ENCODE data around the gene CDKN1A. TPM values are rescaled to one million over a fixed set of nuclear protein-coding genes. Genes with fewer than 3 reads are reported as not detected.

The CDKN1A gene
- total RNA-seq, 1 donor from 2014 or later: 1,168 TPM

DNA sequence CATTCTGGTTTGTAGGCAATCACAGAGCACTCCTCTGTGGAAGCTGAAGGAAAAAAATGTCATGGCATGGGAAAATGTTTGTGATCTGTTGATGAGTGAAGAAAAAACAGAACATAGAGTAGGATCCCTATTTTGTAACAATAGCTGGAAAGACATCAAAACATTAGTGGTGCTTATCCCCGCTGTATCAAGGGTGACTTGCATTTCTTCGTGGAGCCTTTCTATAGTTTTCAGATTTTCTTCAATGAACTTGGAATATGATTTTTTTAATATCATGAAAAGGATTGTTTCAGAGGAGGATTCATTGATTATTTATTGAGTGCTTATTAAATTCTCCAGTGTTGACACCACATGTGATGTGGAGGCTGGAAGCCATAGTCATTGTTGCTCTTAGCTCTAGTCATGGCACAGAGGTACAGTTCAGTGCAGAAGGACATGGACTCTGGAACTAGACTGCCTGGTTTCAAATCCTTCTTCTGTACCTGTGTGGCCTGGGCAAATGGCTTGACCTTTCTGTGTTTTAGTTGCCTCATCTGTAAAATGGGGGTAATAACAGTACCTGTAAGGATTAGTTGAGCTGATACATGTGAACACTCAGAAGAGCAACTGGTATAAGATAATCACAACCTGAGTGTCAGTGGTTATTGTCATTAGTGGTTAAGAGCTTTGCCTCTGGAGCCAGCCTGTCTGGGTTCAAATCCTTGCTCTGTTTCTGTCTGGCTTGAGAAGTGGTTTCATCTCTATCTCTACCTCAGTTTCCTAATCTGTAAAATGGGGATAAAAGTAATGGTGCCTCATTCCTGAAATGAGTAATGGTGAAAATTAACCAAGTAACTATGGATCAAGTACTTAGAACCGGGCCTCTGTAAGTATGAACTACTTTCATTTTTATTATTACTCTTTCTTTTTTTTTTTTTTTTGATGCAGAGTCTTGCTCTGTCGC is 14.7 kb upstream of the CDKN1A start:
- no peak for DNase-seq (ENCODE audit: low read depth)
- no peaks in the 10 kb centered on the region for H3K36me3 ChIP-seq (ENCODE audit: control insufficient read depth, insufficient read depth, low read length)
- H3K4me3 ChIP-seq (ENCODE audit: low read depth, low read length): no peak overlapping the region
- peaks cover 2% of the 10 kb centered on the region for H3K27me3 ChIP-seq (ENCODE audit: control insufficient read depth, insufficient read depth, low read length)
- TF ChIP-seq CTCF (IDR thresholded peaks at IDR 0.05; ENCODE audit: insufficient read depth, low read length, poor library complexity, severe bottlenecking): no peak

DNA sequence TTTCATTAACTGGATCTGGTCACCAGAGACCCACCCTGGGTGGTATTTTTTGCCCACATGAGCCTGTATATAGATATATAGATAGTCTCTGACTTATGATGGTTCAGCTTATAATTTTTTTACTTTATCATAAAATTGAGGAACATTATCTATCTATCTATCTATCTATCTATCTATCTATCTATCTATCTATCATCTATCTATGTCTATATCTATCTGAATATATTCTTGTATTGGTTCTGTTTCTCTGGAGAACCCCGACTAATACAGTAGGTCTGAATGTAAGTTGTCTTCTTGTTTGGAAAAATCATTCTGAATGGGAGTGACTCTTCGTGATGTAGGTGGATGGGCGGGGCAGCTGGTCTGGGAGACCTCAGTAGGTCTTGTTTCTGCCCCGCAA is 13.3 kb upstream of the CDKN1A start:
- no peaks in the 10 kb centered on the region for H3K36me3 ChIP-seq (ENCODE audit: control insufficient read depth, insufficient read depth, low read length)
- DNase-seq (ENCODE audit: low read depth): no peak
- no peak for TF ChIP-seq CTCF (IDR thresholded peaks at IDR 0.05; ENCODE audit: insufficient read depth, low read length, poor library complexity, severe bottlenecking)
- H3K27me3 ChIP-seq (ENCODE audit: control insufficient read depth, insufficient read depth, low read length): peaks cover 2% of the 10 kb centered on the region
- no peak overlapping the region for H3K4me3 ChIP-seq (ENCODE audit: low read depth, low read length)

GRCh38 chr6:36666287-36666686 is 12.2 kb upstream of the CDKN1A start:
- TF ChIP-seq CTCF (IDR thresholded peaks at IDR 0.05; ENCODE audit: insufficient read depth, low read length, poor library complexity, severe bottlenecking): no peak
- H3K36me3 ChIP-seq (ENCODE audit: control insufficient read depth, insufficient read depth, low read length): no peaks in the 10 kb centered on the region
- no peak for DNase-seq (ENCODE audit: low read depth)
- no peak overlapping the region for H3K4me3 ChIP-seq (ENCODE audit: low read depth, low read length)
- H3K27me3 ChIP-seq (ENCODE audit: control insufficient read depth, insufficient read depth, low read length): no peaks in the 10 kb centered on the region

DNA sequence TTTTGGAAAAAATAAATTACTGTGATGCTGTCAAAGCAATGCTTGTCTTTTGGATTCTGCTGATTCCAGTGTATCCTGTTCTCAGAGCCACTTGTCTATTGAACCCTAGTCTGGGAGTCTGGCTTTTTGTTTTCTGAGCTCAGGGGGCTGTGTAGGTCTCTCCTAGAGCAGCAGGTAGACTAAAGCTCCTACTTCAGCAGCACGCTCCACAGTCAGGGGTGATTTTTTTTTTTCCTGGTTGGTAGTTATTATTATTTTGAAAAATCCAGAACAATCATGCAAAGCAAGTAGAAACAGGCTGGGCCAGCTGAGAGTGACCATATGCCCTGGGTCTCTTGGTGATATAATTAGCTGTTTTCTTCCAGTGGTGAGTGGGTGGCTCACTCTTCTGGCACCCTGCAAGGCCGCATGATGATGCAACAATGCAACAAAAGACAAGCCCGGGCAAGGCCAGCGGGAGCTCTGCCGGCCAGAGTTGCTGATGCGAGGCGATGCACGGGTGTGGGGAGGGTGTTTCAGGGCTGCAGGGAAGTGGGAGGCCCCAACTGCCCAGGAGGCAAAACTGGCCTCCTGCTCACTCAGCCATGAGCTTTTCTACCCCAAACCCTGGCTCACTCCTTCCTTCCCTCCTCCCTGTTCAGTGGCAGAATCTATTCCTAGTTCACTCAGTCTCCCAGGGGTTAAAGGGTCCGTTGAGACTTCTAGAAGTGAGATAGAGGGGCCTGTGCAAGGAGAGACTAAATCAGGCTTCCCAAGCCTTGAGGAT is 11.5 kb upstream of the CDKN1A start:
- H3K27me3 ChIP-seq (ENCODE audit: control insufficient read depth, insufficient read depth, low read length): no peaks in the 10 kb centered on the region
- H3K4me3 ChIP-seq (ENCODE audit: low read depth, low read length): no peak overlapping the region
- TF ChIP-seq CTCF (IDR thresholded peaks at IDR 0.05; ENCODE audit: insufficient read depth, low read length, poor library complexity, severe bottlenecking): no peak
- peak; percentile 92 for DNase-seq (ENCODE audit: low read depth)
- no peaks in the 10 kb centered on the region for H3K36me3 ChIP-seq (ENCODE audit: control insufficient read depth, insufficient read depth, low read length)

DNA sequence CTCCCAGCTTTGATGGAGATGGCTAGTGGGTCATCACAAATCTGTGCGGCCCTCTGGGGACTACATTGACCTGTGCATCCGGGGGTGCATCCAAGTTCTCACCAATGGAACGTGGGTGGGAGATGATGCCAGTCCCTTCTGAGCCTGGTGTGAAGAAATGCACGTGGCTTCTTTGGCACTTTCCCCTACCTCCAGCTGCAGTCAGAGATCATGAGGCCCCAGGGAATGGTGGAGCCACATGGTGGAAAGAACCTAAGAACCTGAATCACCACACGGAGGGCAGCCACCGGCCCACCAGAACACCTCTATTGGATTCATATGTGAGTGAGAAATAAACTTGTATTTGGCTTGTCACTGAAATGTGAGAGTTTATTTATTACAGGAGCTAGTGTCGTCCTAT is 9.9 kb upstream of the CDKN1A start:
- TF ChIP-seq CTCF (IDR thresholded peaks at IDR 0.05; ENCODE audit: insufficient read depth, low read length, poor library complexity, severe bottlenecking): no peak
- Histone ChIP-seq H3K36me3 (ENCODE audit: control insufficient read depth, insufficient read depth, low read length) (no peaks in the 10 kb centered on the region), H3K4me3 (ENCODE audit: low read depth, low read length) (no peak overlapping the region), H3K27me3 (ENCODE audit: control insufficient read depth, insufficient read depth, low read length) (no peaks in the 10 kb centered on the region)
- DNase-seq (ENCODE audit: low read depth): no peak
